Tibial nerve (tissue), 4 donors: ENCODE results near the gene SPTBN1. TPM values are rescaled to one million over a fixed set of nuclear protein-coding genes. Genes with fewer than 3 reads are reported as not detected.

Source experiments
- DNase-seq, 2 donors: peaks; one replicate each; pipeline ENCODE4 v3.0.0-alpha.2; 2019; ENCODE audit warnings: low spot score in 2 of 2
- H3K27ac ChIP-seq, 4 donors: fragments of 200-600 bp; sonication (generic) in 3 of 4; one replicate each; pipeline ENCODE4 v1.5.1; 2017 to 2019; ENCODE audit warnings: mild to moderate bottlenecking in 1 of 4
- H3K27me3 ChIP-seq, 2 donors: fragments of 200-600 bp; sonication (generic) in 1 of 2; one replicate each; pipeline versions ENCODE4 v1.5.1 to v1.6.0; 2017 to 2019
- H3K36me3 ChIP-seq, 3 donors: fragments of 200-600 bp; sonication (generic); one replicate each; pipeline ENCODE4 v1.5.1; 2018 to 2019
- H3K4me1 ChIP-seq, 4 donors: fragments of 200-600 bp; sonication (generic) in 3 of 4; one replicate each; pipeline ENCODE4 v1.5.1; 2017 to 2019
- H3K4me3 ChIP-seq, 4 donors: fragments of 200-600 bp; sonication (generic) in 3 of 4; one replicate each; pipeline ENCODE4 v1.5.1; 2017 to 2019; ENCODE audit warnings: mild to moderate bottlenecking in 1 of 4, moderate library complexity in 1 of 4
- H3K9me3 ChIP-seq, 4 donors: fragments of 200-600 bp; sonication (generic) in 3 of 4; one replicate each; pipeline ENCODE4 v1.5.1; 2017 to 2019
- CTCF ChIP-seq, 5 experiments: fragments of 200-600 bp in 3 of 5; fragments of 450-650 bp in 2 of 5; sonication (generic) in 3 of 5; IDR thresholded peaks; one replicate each; pipeline ENCODE4 v1.5.1; 2016 to 2019; ENCODE audit warnings: antibody characterized with exemption in 5 of 5, mild to moderate bottlenecking in 3 of 5, moderate library complexity in 2 of 5
- EP300 ChIP-seq, 2 donors: sonication (generic); formaldehyde crosslinking; IDR thresholded peaks; one replicate each; pipeline ENCODE4 v1.6.1; 2017; ENCODE audit warnings: antibody characterized with exemption in 2 of 2, mild to moderate bottlenecking in 1 of 2
- POLR2A ChIP-seq, 2 donors: fragments of 450-650 bp; IDR thresholded peaks; one replicate each; pipeline ENCODE4 v1.6.1; 2017; ENCODE audit warnings: antibody characterized with exemption in 2 of 2, mild to moderate bottlenecking in 2 of 2, moderate library complexity in 2 of 2
- WGBS, 2 donors: methylation state at CpG; one replicate each; pipeline ENCODE4 v1.1.5; 2018; 5-methylcytosine and 5-hydroxymethylcytosine counted together
- total RNA-seq, 4 donors: library from RNA; depleted of rRNA; stranded (reverse); fragments of >200 nt; gene quantifications; one replicate each; pipeline ENCODE4 v1.1.0, GENCODE V29; 2016

SPTBN1 gene
- total RNA-seq, 4 donors from 2014 or later, result 670 to 967 (median 890) TPM

DNA sequence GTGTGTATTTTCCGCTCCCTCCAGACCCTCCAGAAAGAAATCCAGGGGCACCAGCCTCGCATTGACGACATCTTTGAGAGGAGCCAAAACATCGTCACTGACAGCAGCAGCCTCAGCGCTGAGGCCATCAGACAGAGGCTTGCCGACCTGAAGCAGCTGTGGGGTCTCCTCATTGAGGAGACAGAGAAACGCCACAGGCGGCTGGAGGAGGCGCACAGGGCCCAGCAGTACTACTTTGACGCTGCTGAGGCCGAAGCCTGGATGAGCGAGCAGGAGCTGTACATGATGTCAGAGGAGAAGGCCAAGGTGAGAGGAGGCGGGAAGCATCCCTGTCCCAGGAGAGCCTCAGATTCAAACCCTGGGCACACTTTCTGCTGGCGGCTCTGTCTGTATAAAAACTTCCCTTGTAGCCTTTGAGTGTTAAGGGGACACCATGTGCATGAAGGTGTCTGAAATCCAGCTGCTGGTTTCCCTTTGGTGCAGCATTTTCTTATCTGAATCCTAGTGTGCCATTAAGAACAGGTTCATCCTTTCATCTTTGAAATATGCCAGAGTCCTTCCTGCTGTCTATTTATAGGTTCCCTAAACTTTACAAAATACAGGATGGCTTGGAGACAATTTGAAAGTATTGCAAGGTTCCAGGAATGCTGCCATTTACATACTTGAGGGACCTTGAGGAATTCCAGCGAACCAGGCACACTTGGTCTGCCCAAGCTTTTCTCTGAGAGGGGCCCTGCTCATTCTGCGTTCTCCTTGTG, 190.2 kb downstream of the SPTBN1 start:
- 94% methylated on average over 16 of the region's 16 CpGs for WGBS, 2 donors
- TF ChIP-seq CTCF (IDR thresholded peaks at IDR 0.05) (no peak), POLR2A (IDR thresholded peaks at IDR 0.05) (no peak), EP300 (IDR thresholded peaks at IDR 0.05) (no peak)
- Histone ChIP-seq H3K27me3 (no peaks in the 10 kb centered on the region), H3K4me3 (no peak overlapping the region), H3K4me1 (peaks cover 0 to 13% (median 8%) of the 10 kb centered on the region in 4 donors), H3K9me3 (no peaks in the 10 kb centered on the region), H3K36me3 (peaks cover 13 to 89% (median 37%) of the 10 kb centered on the region in 3 donors), H3K27ac (no peak overlapping the region)
- no peak for DNase-seq

- Histone ChIP-seq H3K27ac (no peak overlapping the region), H3K4me3 (no peak overlapping the region), H3K36me3 (peaks cover 13 to 100% (median 37%) of the 10 kb centered on the region in 3 donors), H3K9me3 (no peaks in the 10 kb centered on the region), H3K4me1 (no peaks in the 10 kb centered on the region), H3K27me3 (no peaks in the 10 kb centered on the region)
- no peak for TF ChIP-seq EP300 (IDR thresholded peaks at IDR 0.05)
- no peak for TF ChIP-seq CTCF (IDR thresholded peaks at IDR 0.05)
- TF ChIP-seq POLR2A (IDR thresholded peaks at IDR 0.05), result no peak
- no peak for DNase-seq
- 84 to 92% methylated on average over 3 of the region's 3 CpGs for WGBS, 2 donors
Measured at GRCh38 chr2:54648256-54648655, 192.1 kb downstream of the SPTBN1 start.

GRCh38 chr2:54649191-54649590, 193.1 kb downstream of the SPTBN1 start:
- TF ChIP-seq POLR2A (IDR thresholded peaks at IDR 0.05) (no peak), CTCF (IDR thresholded peaks at IDR 0.05) (no peak), EP300 (IDR thresholded peaks at IDR 0.05) (no peak)
- Histone ChIP-seq H3K36me3 (peaks cover 13 to 100% (median 36%) of the 10 kb centered on the region in 3 donors), H3K9me3 (no peaks in the 10 kb centered on the region), H3K27me3 (no peaks in the 10 kb centered on the region), H3K4me1 (no peaks in the 10 kb centered on the region), H3K27ac (no peak overlapping the region), H3K4me3 (no peak overlapping the region)
- DNase-seq, result no peak
- WGBS, 2 donors, result 90 to 98% methylated on average over 4 of the region's 4 CpGs

- H3K27ac ChIP-seq, result no peak overlapping the region
- TF ChIP-seq EP300 (IDR thresholded peaks at IDR 0.05), result no peak
- no peak for TF ChIP-seq CTCF (IDR thresholded peaks at IDR 0.05)
- TF ChIP-seq POLR2A (IDR thresholded peaks at IDR 0.05), result no peak
- 90 to 92% methylated on average over 12 of the region's 12 CpGs for WGBS, 2 donors
- H3K4me1 ChIP-seq, result no peaks in the 10 kb centered on the region
- H3K9me3 ChIP-seq, result no peaks in the 10 kb centered on the region
- DNase-seq, result no peak
- H3K27me3 ChIP-seq, result no peaks in the 10 kb centered on the region
- H3K4me3 ChIP-seq, result no peak overlapping the region
- H3K36me3 ChIP-seq, result peaks cover 13 to 100% (median 33%) of the 10 kb centered on the region in 3 donors
Measured at GRCh38 chr2:54649633-54650032, 193.5 kb downstream of the SPTBN1 start.

- no peaks in the 10 kb centered on the region for H3K4me1 ChIP-seq
- H3K27me3 ChIP-seq, result no peaks in the 10 kb centered on the region
- no peak for DNase-seq
- TF ChIP-seq EP300 (IDR thresholded peaks at IDR 0.05) (no peak), POLR2A (IDR thresholded peaks at IDR 0.05) (no peak), CTCF (IDR thresholded peaks at IDR 0.05) (no peak)
- 81 to 83% methylated on average over 2 of the region's 2 CpGs for WGBS, 2 donors
- H3K27ac ChIP-seq, result no peak overlapping the region
- H3K9me3 ChIP-seq, result no peaks in the 10 kb centered on the region
- peaks cover 13 to 100% (median 29%) of the 10 kb centered on the region in 3 donors for H3K36me3 ChIP-seq
- H3K4me3 ChIP-seq, result no peak overlapping the region
Measured at GRCh38 chr2:54650612-54651011, 194.5 kb downstream of the SPTBN1 start.
